PC-9 (cell line): ENCODE data around the gene DLGAP4. TPM values are rescaled to one million over a fixed set of nuclear protein-coding genes. Genes with fewer than 3 reads are reported as not detected.

Source experiments
- BruUV-seq: library from RNA; stranded (reverse); fragments of 400-500 nt; replicated peaks from 2 replicates; lab custom pipeline; 2021; lab: Mats Ljungman, UMichigan
- CTCF ChIA-PET: fragments of 300-600 bp; sonication (Branson Sonifier 250); formaldehyde crosslinking; loops from one replicate; lab custom pipeline; 2022; ENCODE audit warnings: antibody characterized with exemption; lab: Charles Lee
- POLR2A ChIA-PET: fragments of 300-600 bp; sonication (Branson Sonifier 250); formaldehyde crosslinking; loops from one replicate; lab custom pipeline; 2022; ENCODE audit warnings: antibody characterized with exemption; ENCODE audit not compliant: unreplicated experiment; lab: Charles Lee
- DNase-seq, 2 experiments: peaks; one replicate each; pipeline versions ENCODE4 v3.0.0 to v3.0.0-alpha.2; 2015 to 2022; ENCODE audit warnings: mixed read lengths in 1 of 2
- H2AFZ ChIP-seq: fragments of 200-600 bp; sonication (generic); 2 replicates; pipeline ENCODE4 v1.8.1; 2017; ENCODE audit warnings: antibody characterized with exemption
- H3F3A ChIP-seq: fragments of 200-600 bp; sonication (generic); 2 replicates; pipeline ENCODE4 v1.8.1; 2017; ENCODE audit warnings: antibody characterized with exemption, mild to moderate bottlenecking, low read depth; ENCODE audit not compliant: insufficient read depth
- H3K27ac ChIP-seq: fragments of 200-600 bp; sonication (generic); 2 replicates; pipeline ENCODE4 v1.6.1; 2016; ENCODE audit warnings: mixed run types
- H3K27me3 ChIP-seq: fragments of 200-600 bp; sonication (generic); 2 replicates; pipeline ENCODE4 v1.6.1; 2016; ENCODE audit warnings: low read depth, mixed run types; ENCODE audit not compliant: insufficient read depth
- H3K36me3 ChIP-seq: fragments of 200-600 bp; sonication (generic); 2 replicates; pipeline ENCODE4 v1.6.1; 2016; ENCODE audit warnings: low read depth, mixed run types
- H3K4me1 ChIP-seq: fragments of 200-600 bp; sonication (generic); replicated peaks from 2 replicates; pipeline ENCODE4 v1.6.1; 2016; ENCODE audit warnings: mixed run types; ENCODE audit not compliant: insufficient read depth
- H3K4me2 ChIP-seq: fragments of 200-600 bp; sonication (generic); 2 replicates; pipeline ENCODE4 v1.6.1; 2017; ENCODE audit warnings: mixed run types
- H3K4me3 ChIP-seq: fragments of 200-600 bp; sonication (generic); 2 replicates; pipeline ENCODE4 v1.6.1; 2016; ENCODE audit warnings: mixed run types
- H3K79me2 ChIP-seq: fragments of 200-600 bp; sonication (generic); 2 replicates; pipeline ENCODE4 v1.6.1; 2017; ENCODE audit warnings: low read depth, mixed run types
- H3K9me2 ChIP-seq: fragments of 200-600 bp; sonication (generic); 2 replicates; pipeline ENCODE4 v1.8.1; 2017; ENCODE audit warnings: mild to moderate bottlenecking; ENCODE audit not compliant: insufficient read depth
- H3K9me3 ChIP-seq: fragments of 200-600 bp; sonication (generic); 2 replicates; pipeline ENCODE4 v1.8.1; 2016; ENCODE audit warnings: low read depth; ENCODE audit not compliant: insufficient read depth
- H4K20me1 ChIP-seq: fragments of 200-600 bp; sonication (generic); 2 replicates; pipeline ENCODE4 v1.8.1; 2017; ENCODE audit not compliant: insufficient read depth
- EZH2 ChIP-seq: fragments of 200-600 bp; sonication (generic); IDR thresholded peaks from 2 replicates; pipeline ENCODE4 v1.8.0; 2017; ENCODE audit warnings: antibody characterized with exemption, low read depth
- intact Hi-C: fragments of 100-400 bp; cut with micrococcal nuclease; formaldehyde crosslinking; loops from one replicate; pipeline ENCODE4 v1.10.0; 2022; ENCODE audit not compliant: unreplicated experiment
- total RNA-seq: library from RNA; stranded (reverse); gene quantifications from 2 replicates; pipeline ENCODE4 v1.2.3, GENCODE V29; 2021
- TF ChIP-seq, protein P1 (sequence below): fragments of 200-600 bp; sonication (generic); conservative IDR thresholded peaks from 2 replicates; pipeline ENCODE4 v1.6.1; 2017; ENCODE audit warnings: mixed run types, antibody characterized with exemption, mild to moderate bottlenecking, moderate library complexity

The DLGAP4 gene
- total RNA-seq, 1 experiment from 2014 or later = 62.6 TPM

DNA sequence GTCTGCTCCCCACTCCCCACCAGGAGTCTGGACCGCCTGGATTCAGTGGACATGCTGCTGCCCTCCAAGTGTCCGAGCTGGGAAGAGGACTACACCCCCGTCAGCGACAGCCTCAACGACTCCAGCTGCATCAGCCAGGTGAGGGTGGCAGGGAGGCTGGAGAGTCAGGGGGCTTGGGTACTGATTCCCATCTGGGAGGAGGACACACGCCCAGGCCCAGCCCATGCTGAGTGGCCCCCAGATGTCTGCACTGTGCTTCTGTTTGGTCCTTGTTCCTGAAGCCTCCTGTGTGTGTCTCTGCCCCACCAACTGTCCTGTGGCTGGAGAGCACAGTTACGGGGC lies 133.6 kb downstream of the DLGAP4 start:
- H3K9me2 ChIP-seq = no peaks in the 10 kb centered on the region
- H3K4me3 ChIP-seq = no peak overlapping the region
- CTCF ChIA-PET = interaction anchor here (0.6 to 2.0 kb wide), 6 partner anchors 14 to 237 kb away, joined by 3 to 13 read pairs (median 8); no protein-coding TSS in a partner anchor
- no peaks in the 10 kb centered on the region for H3K27me3 ChIP-seq
- no peaks in the 10 kb centered on the region for H3K9me3 ChIP-seq
- TF ChIP-seq EZH2 = no peak
- TF ChIP-seq, protein P1, sequence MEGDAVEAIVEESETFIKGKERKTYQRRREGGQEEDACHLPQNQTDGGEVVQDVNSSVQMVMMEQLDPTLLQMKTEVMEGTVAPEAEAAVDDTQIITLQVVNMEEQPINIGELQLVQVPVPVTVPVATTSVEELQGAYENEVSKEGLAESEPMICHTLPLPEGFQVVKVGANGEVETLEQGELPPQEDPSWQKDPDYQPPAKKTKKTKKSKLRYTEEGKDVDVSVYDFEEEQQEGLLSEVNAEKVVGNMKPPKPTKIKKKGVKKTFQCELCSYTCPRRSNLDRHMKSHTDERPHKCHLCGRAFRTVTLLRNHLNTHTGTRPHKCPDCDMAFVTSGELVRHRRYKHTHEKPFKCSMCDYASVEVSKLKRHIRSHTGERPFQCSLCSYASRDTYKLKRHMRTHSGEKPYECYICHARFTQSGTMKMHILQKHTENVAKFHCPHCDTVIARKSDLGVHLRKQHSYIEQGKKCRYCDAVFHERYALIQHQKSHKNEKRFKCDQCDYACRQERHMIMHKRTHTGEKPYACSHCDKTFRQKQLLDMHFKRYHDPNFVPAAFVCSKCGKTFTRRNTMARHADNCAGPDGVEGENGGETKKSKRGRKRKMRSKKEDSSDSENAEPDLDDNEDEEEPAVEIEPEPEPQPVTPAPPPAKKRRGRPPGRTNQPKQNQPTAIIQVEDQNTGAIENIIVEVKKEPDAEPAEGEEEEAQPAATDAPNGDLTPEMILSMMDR = peak; percentile 45; the same call in 1 of the 2 replicates
- H3K36me3 ChIP-seq = no peaks in the 10 kb centered on the region
- no peaks in the 10 kb centered on the region for H4K20me1 ChIP-seq
- intact Hi-C loops = loop anchor here (1.0 to 5.0 kb wide), 3 partner anchors 166 to 442 kb away; no protein-coding TSS in a partner anchor
- no peak for DNase-seq
- H2AFZ ChIP-seq = no peak overlapping the region
- no TSS peak for BruUV-seq
- no peak overlapping the region for H3K4me2 ChIP-seq
- H3K27ac ChIP-seq = no peak overlapping the region
- H3K4me1 ChIP-seq = no peaks in the 10 kb centered on the region
- POLR2A ChIA-PET = interaction anchor here (0.6 kb wide), 1 partner anchor 348 kb away, joined by 6 read pairs; no protein-coding TSS in a partner anchor
- no peaks in the 10 kb centered on the region for H3K79me2 ChIP-seq
- H3F3A ChIP-seq = peaks cover 5% of the 10 kb centered on the region; the same call in 1 of the 2 replicates

DNA sequence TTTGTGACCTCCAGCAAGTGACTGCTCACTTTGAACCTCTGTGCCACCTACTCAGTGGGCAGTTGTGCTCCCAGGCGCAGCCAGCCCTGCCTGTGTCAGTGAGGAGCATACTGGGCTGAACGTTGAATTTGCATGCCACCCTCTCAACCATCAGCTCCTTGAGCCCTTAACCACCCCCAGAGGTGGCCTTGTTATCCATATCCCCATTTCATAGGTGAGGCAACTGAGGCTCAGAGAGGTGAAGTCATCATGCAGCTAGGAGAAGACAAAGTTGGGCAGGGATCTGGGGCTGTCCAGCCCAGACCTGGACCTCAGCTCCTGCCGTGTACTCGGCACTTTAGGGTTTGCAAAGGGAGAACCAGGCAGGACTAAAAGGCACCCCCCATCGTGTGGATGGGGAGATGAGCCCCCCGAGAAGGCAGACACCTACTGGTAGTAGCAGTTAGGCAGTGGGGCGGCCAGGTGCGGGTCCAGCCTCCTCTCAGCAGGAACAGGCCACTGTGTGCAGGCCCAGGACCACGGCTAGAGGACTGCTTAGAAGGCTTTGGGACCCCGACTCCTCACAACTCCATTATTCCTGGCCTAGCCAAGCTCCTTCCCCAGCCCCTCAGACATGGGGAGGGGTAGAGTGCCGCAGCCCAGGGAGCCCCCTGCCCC lies 134.4 kb downstream of the DLGAP4 start:
- no peak for TF ChIP-seq EZH2
- TF ChIP-seq, protein P1 = no peak
- Histone ChIP-seq H2AFZ (no peak overlapping the region), H3K9me2 (no peaks in the 10 kb centered on the region), H3K36me3 (no peaks in the 10 kb centered on the region), H4K20me1 (no peaks in the 10 kb centered on the region), H3K4me2 (no peak overlapping the region), H3K4me3 (no peak overlapping the region), H3K4me1 (no peaks in the 10 kb centered on the region), H3K9me3 (no peaks in the 10 kb centered on the region), H3K27ac (no peak overlapping the region), H3K79me2 (no peaks in the 10 kb centered on the region), H3F3A (peaks cover 5% of the 10 kb centered on the region; the same call in 1 of the 2 replicates), H3K27me3 (no peaks in the 10 kb centered on the region)
- intact Hi-C loops = no loop called here
- DNase-seq = no peak
- ChIA-PET POLR2A (no interaction called here), CTCF (interaction anchor here (0.5 to 2.0 kb wide), 3 partner anchors 28 to 238 kb away, joined by 3 to 11 read pairs (median 5); no protein-coding TSS in a partner anchor)
- BruUV-seq = no TSS peak

GRCh38 chr20:36441027-36441414 lies 134.9 kb downstream of the DLGAP4 start:
- Histone ChIP-seq H3K4me3 (no peak overlapping the region), H4K20me1 (no peaks in the 10 kb centered on the region), H3K27ac (no peak overlapping the region), H3K4me1 (no peaks in the 10 kb centered on the region), H3K79me2 (no peaks in the 10 kb centered on the region), H3F3A (peaks cover 5% of the 10 kb centered on the region; the same call in 1 of the 2 replicates), H3K27me3 (no peaks in the 10 kb centered on the region), H2AFZ (no peak overlapping the region), H3K9me2 (no peaks in the 10 kb centered on the region), H3K36me3 (no peaks in the 10 kb centered on the region), H3K9me3 (no peaks in the 10 kb centered on the region), H3K4me2 (no peak overlapping the region)
- intact Hi-C loops = no loop called here
- TF ChIP-seq EZH2 = no peak
- TF ChIP-seq, protein P1 = no peak
- no TSS peak for BruUV-seq
- CTCF ChIA-PET = interaction anchor here (0.6 to 2.0 kb wide), 2 partner anchors 29 to 239 kb away, joined by 3 to 11 read pairs; no protein-coding TSS in a partner anchor
- no peak for DNase-seq
- POLR2A ChIA-PET = no interaction called here
